ENCODE data around the gene SEMA4F.

Gene SEMA4F

GRCh38 chr2:74655579-74655978 lies 1.5 kb downstream of the SEMA4F start:
- Histone ChIP-seq H3K79me2 (ENCODE audit: control insufficient read depth, low read length) (no peaks in the 10 kb centered on the region), H3K4me3 (ENCODE audit: low read length) (no peak overlapping the region), H3K4me2 (ENCODE audit: low read length) (no peak overlapping the region), H3K9me3 (ENCODE audit: control insufficient read depth, insufficient read depth, low read length) (no peaks in the 10 kb centered on the region), H3F3A (ENCODE audit: control insufficient read depth, insufficient read depth) (no peaks in the 10 kb centered on the region), H3K27me3 (ENCODE audit: control insufficient read depth, low read length) (peaks cover 7% of the 10 kb centered on the region), H3K27ac (ENCODE audit: low read depth, low read length) (no peak overlapping the region), H3K9me2 (replicated peaks; ENCODE audit: control insufficient read depth, low read length) (no peaks in the 10 kb centered on the region; the same call in 1 of the 2 replicates), H3K36me3 (ENCODE audit: control insufficient read depth, low read length) (no peaks in the 10 kb centered on the region), H4K20me1 (ENCODE audit: control insufficient read depth, insufficient read depth, low read depth, low read length) (no peaks in the 10 kb centered on the region), H3K4me1 (ENCODE audit: control insufficient read depth, low read length) (peaks cover 10% of the 10 kb centered on the region)
- TF ChIP-seq CTCF (IDR thresholded peaks at IDR 0.05; ENCODE audit: low read depth, low read length, poor library complexity, severe bottlenecking) (no peak), EZH2phosphoT487 (IDR thresholded peaks at IDR 0.05; ENCODE audit: borderline replicate concordance, low read length) (no peak)

- H3K9me3 ChIP-seq (ENCODE audit: control insufficient read depth, insufficient read depth, low read length): no peaks in the 10 kb centered on the region
- no peak overlapping the region for H3K4me3 ChIP-seq (ENCODE audit: low read length)
- H3F3A ChIP-seq (ENCODE audit: control insufficient read depth, insufficient read depth): no peaks in the 10 kb centered on the region
- no peak overlapping the region for H3K4me2 ChIP-seq (ENCODE audit: low read length)
- H3K9me2 ChIP-seq (replicated peaks; ENCODE audit: control insufficient read depth, low read length): no peaks in the 10 kb centered on the region
- H3K36me3 ChIP-seq (ENCODE audit: control insufficient read depth, low read length): no peaks in the 10 kb centered on the region
- peaks cover 7% of the 10 kb centered on the region for H3K27me3 ChIP-seq (ENCODE audit: control insufficient read depth, low read length)
- no peaks in the 10 kb centered on the region for H4K20me1 ChIP-seq (ENCODE audit: control insufficient read depth, insufficient read depth, low read depth, low read length)
- H3K27ac ChIP-seq (ENCODE audit: low read depth, low read length): no peak overlapping the region
- H3K4me1 ChIP-seq (ENCODE audit: control insufficient read depth, low read length): peaks cover 8% of the 10 kb centered on the region
- H3K79me2 ChIP-seq (ENCODE audit: control insufficient read depth, low read length): no peaks in the 10 kb centered on the region
- TF ChIP-seq CTCF (IDR thresholded peaks at IDR 0.05; ENCODE audit: low read depth, low read length, poor library complexity, severe bottlenecking) (no peak), EZH2phosphoT487 (IDR thresholded peaks at IDR 0.05; ENCODE audit: borderline replicate concordance, low read length) (no peak)
Measured at GRCh38 chr2:74658516-74658915, 4.5 kb downstream of the SEMA4F start.

- H3K27me3 ChIP-seq (ENCODE audit: control insufficient read depth, low read length): peaks cover 7% of the 10 kb centered on the region
- no peaks in the 10 kb centered on the region for H3K9me2 ChIP-seq (replicated peaks; ENCODE audit: control insufficient read depth, low read length)
- no peaks in the 10 kb centered on the region for H3K9me3 ChIP-seq (ENCODE audit: control insufficient read depth, insufficient read depth, low read length)
- H3F3A ChIP-seq (ENCODE audit: control insufficient read depth, insufficient read depth): no peaks in the 10 kb centered on the region
- no peak overlapping the region for H3K4me2 ChIP-seq (ENCODE audit: low read length)
- H3K4me1 ChIP-seq (ENCODE audit: control insufficient read depth, low read length): peaks cover 5% of the 10 kb centered on the region; the same call in 1 of the 2 replicates
- H3K36me3 ChIP-seq (ENCODE audit: control insufficient read depth, low read length): no peaks in the 10 kb centered on the region
- no peaks in the 10 kb centered on the region for H4K20me1 ChIP-seq (ENCODE audit: control insufficient read depth, insufficient read depth, low read depth, low read length)
- TF ChIP-seq EZH2phosphoT487 (IDR thresholded peaks at IDR 0.05; ENCODE audit: borderline replicate concordance, low read length) (no peak), CTCF (IDR thresholded peaks at IDR 0.05; ENCODE audit: low read depth, low read length, poor library complexity, severe bottlenecking) (no peak)
- no peak overlapping the region for H3K27ac ChIP-seq (ENCODE audit: low read depth, low read length)
- H3K79me2 ChIP-seq (ENCODE audit: control insufficient read depth, low read length): no peaks in the 10 kb centered on the region
- no peak overlapping the region for H3K4me3 ChIP-seq (ENCODE audit: low read length)
Measured at GRCh38 chr2:74659462-74659861, 5.4 kb downstream of the SEMA4F start.

- Histone ChIP-seq H3K27ac (ENCODE audit: low read depth, low read length) (no peak overlapping the region), H3F3A (ENCODE audit: control insufficient read depth, insufficient read depth) (no peaks in the 10 kb centered on the region), H3K27me3 (ENCODE audit: control insufficient read depth, low read length) (no peaks in the 10 kb centered on the region), H3K4me1 (ENCODE audit: control insufficient read depth, low read length) (no peaks in the 10 kb centered on the region), H3K9me3 (ENCODE audit: control insufficient read depth, insufficient read depth, low read length) (no peaks in the 10 kb centered on the region), H3K36me3 (ENCODE audit: control insufficient read depth, low read length) (no peaks in the 10 kb centered on the region), H3K4me3 (ENCODE audit: low read length) (no peak overlapping the region), H3K4me2 (ENCODE audit: low read length) (no peak overlapping the region), H4K20me1 (ENCODE audit: control insufficient read depth, insufficient read depth, low read depth, low read length) (no peaks in the 10 kb centered on the region), H3K9me2 (replicated peaks; ENCODE audit: control insufficient read depth, low read length) (no peaks in the 10 kb centered on the region), H3K79me2 (ENCODE audit: control insufficient read depth, low read length) (no peaks in the 10 kb centered on the region)
- TF ChIP-seq EZH2phosphoT487 (IDR thresholded peaks at IDR 0.05; ENCODE audit: borderline replicate concordance, low read length): no peak
- no peak for TF ChIP-seq CTCF (IDR thresholded peaks at IDR 0.05; ENCODE audit: low read depth, low read length, poor library complexity, severe bottlenecking)
Measured at GRCh38 chr2:74668087-74668486, 14.0 kb downstream of the SEMA4F start.

All from DOHH2 (cell line).